ENCODE measurements around the gene ABHD17C.

Gene ABHD17C

GRCh38 chr15:80691575-80691974, 3.5 kb upstream of the ABHD17C start:
- no peak for DNase-seq

GRCh38 chr15:80693682-80694610, 1.2 kb upstream of the ABHD17C start:
- DNase-seq, result no peak

- no peak for DNase-seq
Measured at GRCh38 chr15:80694611-80695098, 455 bp upstream of the ABHD17C start.

- DNase-seq, result no peak
Measured at GRCh38 chr15:80695911-80696661, 976 bp downstream of the ABHD17C start.

- no peak for DNase-seq
Measured at GRCh38 chr15:80697075-80697685, 2.1 kb downstream of the ABHD17C start.

DNA sequence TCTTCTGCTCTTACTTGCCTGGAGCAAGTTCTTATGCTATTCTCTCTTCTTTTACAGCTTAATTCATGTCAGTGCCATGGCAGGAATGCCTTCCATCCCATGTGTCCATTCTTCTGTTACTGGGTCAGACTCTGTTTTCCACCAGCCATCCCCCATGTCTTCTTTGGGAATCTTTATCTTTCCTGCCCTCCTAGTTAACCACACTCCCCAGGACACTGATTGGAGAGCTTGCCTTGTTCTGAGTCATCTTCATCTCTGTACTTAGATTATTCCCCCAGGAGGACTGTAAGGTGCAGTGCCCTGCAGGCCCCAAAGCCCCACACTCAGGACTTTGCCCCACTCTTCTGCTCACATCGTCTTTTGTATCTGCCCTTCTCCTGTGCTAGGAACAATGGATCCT, 3.6 kb downstream of the ABHD17C start:
- no peak for DNase-seq

DNA sequence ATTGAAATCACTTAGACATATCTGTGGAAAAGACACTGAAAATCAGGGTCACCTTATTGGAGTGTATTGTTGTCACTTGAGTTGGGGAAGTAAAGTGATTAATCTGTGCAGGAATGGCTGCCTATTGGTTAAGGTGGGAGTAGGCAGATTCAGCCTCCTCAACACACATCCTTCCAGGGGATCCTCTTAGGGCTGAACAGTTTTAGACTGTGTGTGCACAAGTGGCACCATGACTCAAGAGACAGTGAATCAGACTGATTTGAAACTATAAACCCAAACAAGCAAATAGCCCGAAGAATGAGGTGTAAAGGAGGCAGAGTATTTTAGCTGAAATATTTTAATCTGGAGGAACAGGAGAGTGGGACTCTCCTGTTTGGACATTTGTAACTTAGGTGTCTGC, 4.9 kb downstream of the ABHD17C start:
- no peak for DNase-seq

GRCh38 chr15:80701676-80702311, 6.7 kb downstream of the ABHD17C start:
- DNase-seq, result no peak

GRCh38 chr15:80703081-80703480, 8.0 kb downstream of the ABHD17C start:
- no peak for DNase-seq

DNA sequence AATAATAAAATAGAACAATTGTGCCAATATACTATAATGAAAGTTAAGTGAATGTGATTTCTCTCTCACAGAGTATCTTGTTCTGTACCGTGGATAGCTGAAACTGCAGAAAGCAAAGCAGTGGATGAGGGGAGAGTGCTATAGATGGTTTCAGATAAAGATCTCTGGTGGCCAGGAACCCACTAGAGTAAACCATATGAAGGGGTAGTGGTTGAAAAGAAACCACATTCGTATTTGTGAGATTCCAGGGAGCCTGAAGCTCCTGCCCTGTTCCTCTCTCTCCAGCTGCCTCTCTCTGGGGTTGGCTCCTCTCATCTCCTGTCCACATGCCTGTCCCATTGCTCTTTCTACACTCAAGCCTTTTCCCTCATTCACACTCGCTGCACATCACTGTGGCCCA, 8.9 kb downstream of the ABHD17C start:
- DNase-seq, result no peak

- DNase-seq, result peak; percentile 47
Measured at GRCh38 chr15:80706161-80706560, 11.1 kb downstream of the ABHD17C start.

- DNase-seq, result no peak
Measured at GRCh38 chr15:80709542-80709941, 14.4 kb downstream of the ABHD17C start.

GRCh38 chr15:80710635-80711554, 15.8 kb downstream of the ABHD17C start:
- DNase-seq, result no peak

DNA sequence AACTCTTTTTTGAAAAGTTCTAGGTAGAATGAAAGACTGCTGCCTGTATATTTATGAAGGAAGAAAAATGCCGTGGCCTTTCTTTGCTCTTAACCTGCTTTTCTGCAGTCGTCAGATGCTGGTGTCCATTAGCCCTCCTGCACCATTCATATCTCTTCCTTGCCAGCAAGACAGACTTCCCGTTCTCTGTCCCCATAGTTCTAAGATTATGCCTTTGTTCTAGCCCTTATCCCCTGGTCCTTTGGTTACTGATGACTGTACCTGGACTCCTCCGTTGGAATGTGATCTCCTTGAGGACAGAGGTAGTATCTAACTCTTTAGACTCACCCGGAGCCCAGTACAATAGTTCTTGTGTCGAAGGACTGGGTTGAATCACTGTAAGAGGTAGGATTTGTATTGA, 16.8 kb downstream of the ABHD17C start:
- no peak for DNase-seq

GRCh38 chr15:80712956-80713355, 17.8 kb downstream of the ABHD17C start:
- no peak for DNase-seq

GRCh38 chr15:80721476-80721875, 26.4 kb downstream of the ABHD17C start:
- no peak for DNase-seq

GRCh38 chr15:80722811-80723210, 27.7 kb downstream of the ABHD17C start:
- no peak for DNase-seq

- DNase-seq, result no peak
Measured at GRCh38 chr15:80727196-80727595, 32.1 kb downstream of the ABHD17C start.

DNA sequence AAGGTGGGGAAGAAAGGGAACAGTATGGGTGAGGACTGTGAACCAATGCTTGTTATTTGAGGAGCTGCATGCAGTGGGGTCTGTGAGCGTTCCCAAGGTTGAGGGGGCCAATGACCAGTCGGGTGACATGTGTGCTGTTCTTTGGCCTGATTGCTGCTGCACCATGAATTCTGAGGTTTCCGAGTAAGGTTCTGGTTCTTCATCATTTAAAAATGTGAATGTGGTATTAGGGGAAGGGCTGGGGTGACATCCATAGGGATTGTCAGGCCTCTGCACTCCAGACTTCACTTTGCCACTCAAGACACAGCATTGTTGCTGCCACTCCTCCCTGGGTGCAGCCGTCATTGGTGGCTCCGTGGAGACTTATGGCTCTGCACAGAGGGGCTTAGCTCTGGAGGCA, 32.5 kb downstream of the ABHD17C start:
- DNase-seq, result no peak

DNA sequence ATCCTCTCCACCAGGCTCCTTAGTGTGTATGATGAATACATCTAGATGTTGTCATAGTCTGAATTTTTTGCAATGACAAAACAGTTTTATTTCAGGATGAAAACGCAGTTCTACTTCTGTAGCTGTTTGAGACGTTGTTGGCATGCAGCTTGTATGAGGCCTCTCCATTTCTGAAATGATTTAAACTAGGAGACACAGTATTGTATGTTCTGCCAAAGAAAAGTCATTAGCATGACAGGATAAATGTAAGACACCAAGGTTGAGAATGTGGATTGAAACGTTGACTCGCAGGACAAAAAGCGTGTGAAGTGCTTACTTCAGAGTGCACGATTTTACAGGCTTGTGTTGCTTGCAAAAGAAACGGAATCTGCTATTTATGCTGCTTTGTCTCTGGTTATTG, 35.3 kb downstream of the ABHD17C start:
- DNase-seq, result no peak

DNA sequence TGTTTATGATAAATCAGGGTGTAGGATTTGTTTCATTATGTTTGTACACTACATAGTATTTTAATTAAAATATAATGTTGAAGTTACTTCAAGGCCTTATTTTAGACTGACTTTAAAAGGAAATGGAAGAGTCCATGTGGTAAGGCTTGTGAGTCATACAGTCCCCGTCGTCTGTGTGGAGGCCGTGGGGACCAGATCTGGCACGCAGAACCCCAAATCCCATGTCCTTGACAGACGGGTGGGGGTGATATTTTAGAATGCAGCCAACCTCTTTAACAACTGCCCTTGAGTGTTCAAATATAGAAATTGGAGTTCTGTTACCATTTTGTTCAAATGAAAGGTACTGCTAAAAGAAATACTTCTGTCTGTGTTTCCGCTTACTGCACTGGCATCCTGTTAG, 35.8 kb downstream of the ABHD17C start:
- DNase-seq, result no peak

GRCh38 chr15:80732167-80732566, 37.1 kb downstream of the ABHD17C start:
- no peak for DNase-seq

All from SHP77 treated with DMSO at 0.1 percent for 48 hours (cell line).